ENCODE data around the gene PRDX5. TPM values are rescaled to one million over a fixed set of nuclear protein-coding genes. Genes with fewer than 3 reads are reported as not detected.

Gene PRDX5
- total RNA-seq, 1 donor, result 257 TPM

- no peak for DNase-seq (ENCODE audit: low read depth)
- H3K4me3 ChIP-seq (ENCODE audit: low read depth, low read length), result no peak overlapping the region
Measured at GRCh38 chr11:64351136-64351631, 33.3 kb downstream of the PRDX5 start.

GRCh38 chr11:64352099-64352994, 34.4 kb downstream of the PRDX5 start:
- H3K4me3 ChIP-seq (ENCODE audit: low read depth, low read length), result no peak overlapping the region
- DNase-seq (ENCODE audit: low read depth), result no peak
- TF ChIP-seq CTCF (IDR thresholded peaks at IDR 0.05; ENCODE audit: insufficient read depth, low read length), result no peak

More at GRCh38 chr11:64351136-64351631, 33.3 kb downstream of the PRDX5 start:
- TF ChIP-seq CTCF (IDR thresholded peaks at IDR 0.05; ENCODE audit: insufficient read depth, low read length), result no peak

GRCh38 chr11:64352995-64353714, 35.2 kb downstream of the PRDX5 start:
- DNase-seq (ENCODE audit: low read depth), result no peak
- TF ChIP-seq CTCF (IDR thresholded peaks at IDR 0.05; ENCODE audit: insufficient read depth, low read length), result no peak
- no peak overlapping the region for H3K4me3 ChIP-seq (ENCODE audit: low read depth, low read length)

- no peak for DNase-seq (ENCODE audit: low read depth)
- no peak for TF ChIP-seq CTCF (IDR thresholded peaks at IDR 0.05; ENCODE audit: insufficient read depth, low read length)
- H3K4me3 ChIP-seq (ENCODE audit: low read depth, low read length), result no peak overlapping the region
Measured at GRCh38 chr11:64353715-64354506, 36.0 kb downstream of the PRDX5 start.

GRCh38 chr11:64355078-64355940, 37.4 kb downstream of the PRDX5 start:
- DNase-seq (ENCODE audit: low read depth), result peak; percentile 77
- peak overlapping the region; percentile 49 for H3K4me3 ChIP-seq (ENCODE audit: low read depth, low read length)
- peak; percentile 86 for TF ChIP-seq CTCF (IDR thresholded peaks at IDR 0.05; ENCODE audit: insufficient read depth, low read length)

All from fibroblast of the aortic adventitia (primary cell).